GM12878 (cell line): Measurements from ENCODE around the gene CDKN1B. TPM values are rescaled to one million over a fixed set of nuclear protein-coding genes. Genes with fewer than 3 reads are reported as not detected.

Source experiments
- BMI1 ChIP-seq: fragments of 450-650 bp; IDR thresholded peaks from 2 replicates; pipeline ENCODE4 v1.6.1; 2016; ENCODE audit warnings: mild to moderate bottlenecking, moderate library complexity, borderline replicate concordance
- CEBPB ChIP-seq, 2 experiments: fragments of 150-350 bp in 1 of 2; IDR thresholded peaks; 2 replicates each; pipeline ENCODE4 v1.6.1; 2012 to 2014; ENCODE audit warnings: low read depth in 2 of 2, low read length in 2 of 2, borderline replicate concordance in 1 of 2, inconsistent platforms in 1 of 2
- FOS ChIP-seq: IDR thresholded peaks from 3 replicates; pipeline ENCODE4 v1.6.1; 2011; ENCODE audit warnings: borderline replicate concordance; ENCODE audit not compliant: insufficient read length; ENCODE audit errors: extremely low read depth
- HDAC6 ChIP-seq: fragments of 200-600 bp; sonication (generic); IDR thresholded peaks from one replicate; pipeline ENCODE4 v1.8.0; 2017; ENCODE audit warnings: antibody characterized with exemption; ENCODE audit not compliant: unreplicated experiment
- HDGF ChIP-seq: fragments of 450-650 bp; IDR thresholded peaks from 2 replicates; pipeline ENCODE4 v1.6.1; 2016; ENCODE audit warnings: antibody characterized with exemption
- NR2F1 ChIP-seq: fragments of 450-650 bp; conservative IDR thresholded peaks from 2 replicates; pipeline ENCODE4 v1.6.1; 2017; ENCODE audit warnings: mild to moderate bottlenecking
- PAX8 ChIP-seq: fragments of 450-650 bp; IDR thresholded peaks from 2 replicates; pipeline ENCODE4 v1.6.1; 2017; ENCODE audit warnings: mild to moderate bottlenecking, moderate library complexity
- PML ChIP-seq: IDR thresholded peaks from 2 replicates; pipeline ENCODE4 v1.6.1; 2012; ENCODE audit warnings: low read length, inconsistent platforms
- RB1 ChIP-seq: fragments of 450-650 bp; formaldehyde crosslinking; IDR thresholded peaks from 2 replicates; pipeline ENCODE4 v1.6.1; 2017; ENCODE audit warnings: mild to moderate bottlenecking, borderline replicate concordance
- RFX5 ChIP-seq: IDR thresholded peaks from 2 replicates; pipeline ENCODE4 v1.6.1; 2011; ENCODE audit warnings: low read depth, low read length, improper control_type of control experiment
- RUNX3 ChIP-seq: IDR thresholded peaks from 2 replicates; pipeline ENCODE4 v1.6.1; 2012; ENCODE audit warnings: low read length, inconsistent platforms
- STAT1 ChIP-seq: fragments of 450-650 bp; conservative IDR thresholded peaks from 2 replicates; pipeline ENCODE4 v1.6.1; 2014; ENCODE audit warnings: antibody characterized with exemption, mild to moderate bottlenecking
- ZNF274 ChIP-seq: IDR thresholded peaks from one replicate; pipeline ENCODE4 v1.8.0; 2011; ENCODE audit not compliant: insufficient read length, insufficient read depth
- polyA plus RNA-seq, 11 experiments: library from polyadenylated mRNA; depleted of rRNA in 4 of 11; unstranded in 6 of 11; stranded (reverse) in 5 of 11; fragments of >200 nt; fragmentation: Nextera tagmentation in 4 of 11; fragmentation: Illumina TruSeq in 1 of 11; extraction: Ambion mirVana in 4 of 11; extraction: Trizol in 1 of 11; gene quantifications; 1 replicate in 1 of 11; 2 replicates in 10 of 11; pipeline versions ENCODE4 v1.2.1 to v1.2.3, GENCODE V29; 2011 to 2016; ENCODE audit warnings: inconsistent platforms in 2 of 11, missing spikeins in 2 of 11, low read depth in 1 of 11
- total RNA-seq, 4 experiments: library from RNA; depleted of rRNA in 3 of 4; stranded (reverse); fragments of >200 nt in 3 of 4; fragmentation: Illumina TruSeq in 1 of 4; extraction: Trizol in 1 of 4; gene quantifications; 2 replicates each; pipeline versions ENCODE4 v1.2.1 to v1.2.3, GENCODE V29; 2013 to 2021
- TF ChIP-seq, protein P1 (sequence below): fragments of 450-650 bp; IDR thresholded peaks from 2 replicates; pipeline ENCODE4 v1.6.1; 2017; ENCODE audit warnings: mild to moderate bottlenecking, moderate library complexity
- TF ChIP-seq, protein P2 (sequence below): fragments of 450-650 bp; IDR thresholded peaks from 2 replicates; pipeline ENCODE4 v1.6.1; 2018; ENCODE audit warnings: borderline replicate concordance, mild to moderate bottlenecking; ENCODE audit not compliant: partially characterized antibody
- TF ChIP-seq, protein P3 (sequence below): IDR thresholded peaks from 2 replicates; pipeline ENCODE4 v1.6.1; 2012; ENCODE audit warnings: improper control_type of control experiment, low read depth, low read length; ENCODE audit not compliant: insufficient replicate concordance
- TF ChIP-seq, protein P4 (sequence below): fragments of 450-650 bp; IDR thresholded peaks from 2 replicates; pipeline ENCODE4 v1.6.1; 2017; ENCODE audit warnings: low read depth, mild to moderate bottlenecking, moderate library complexity

CDKN1B gene
- total and polyA plus RNA-seq, 10 of the 15 experiments (the other 5 are each of a cell fraction or from before 2014, with no cell fraction given): 4.2 to 39.1 (median 23.1) TPM

DNA sequence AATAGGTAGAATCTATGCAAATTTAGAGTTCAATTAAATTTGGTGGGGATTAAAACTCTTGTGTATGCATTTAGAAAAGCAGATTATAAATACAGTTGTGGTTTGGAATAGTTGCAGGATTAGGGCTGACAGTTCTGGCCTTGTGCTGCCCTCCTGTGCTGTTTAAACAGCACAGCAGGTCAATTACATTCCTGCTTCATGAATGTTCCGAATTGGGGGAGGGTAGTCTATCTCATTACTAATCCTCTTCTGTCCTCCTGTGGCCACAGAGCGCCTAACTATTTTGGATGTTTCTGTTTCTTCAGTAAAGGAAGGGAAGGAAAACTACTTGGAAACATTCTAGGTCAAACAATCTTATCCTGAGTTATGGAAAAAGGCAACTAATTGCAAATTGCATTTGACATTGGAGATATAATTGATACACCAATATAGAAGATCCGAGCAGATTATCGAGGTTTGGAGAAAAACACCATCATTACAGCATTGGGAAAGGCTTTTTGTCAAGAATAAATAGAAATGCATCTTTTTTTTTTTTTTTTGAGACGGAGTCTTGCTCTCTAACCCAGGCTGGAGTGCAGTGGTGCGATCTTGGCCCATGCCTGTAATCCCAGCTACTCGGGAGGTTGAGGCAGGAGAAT is 12.5 kb upstream of the CDKN1B start (continued):
- TF ChIP-seq, protein P1, sequence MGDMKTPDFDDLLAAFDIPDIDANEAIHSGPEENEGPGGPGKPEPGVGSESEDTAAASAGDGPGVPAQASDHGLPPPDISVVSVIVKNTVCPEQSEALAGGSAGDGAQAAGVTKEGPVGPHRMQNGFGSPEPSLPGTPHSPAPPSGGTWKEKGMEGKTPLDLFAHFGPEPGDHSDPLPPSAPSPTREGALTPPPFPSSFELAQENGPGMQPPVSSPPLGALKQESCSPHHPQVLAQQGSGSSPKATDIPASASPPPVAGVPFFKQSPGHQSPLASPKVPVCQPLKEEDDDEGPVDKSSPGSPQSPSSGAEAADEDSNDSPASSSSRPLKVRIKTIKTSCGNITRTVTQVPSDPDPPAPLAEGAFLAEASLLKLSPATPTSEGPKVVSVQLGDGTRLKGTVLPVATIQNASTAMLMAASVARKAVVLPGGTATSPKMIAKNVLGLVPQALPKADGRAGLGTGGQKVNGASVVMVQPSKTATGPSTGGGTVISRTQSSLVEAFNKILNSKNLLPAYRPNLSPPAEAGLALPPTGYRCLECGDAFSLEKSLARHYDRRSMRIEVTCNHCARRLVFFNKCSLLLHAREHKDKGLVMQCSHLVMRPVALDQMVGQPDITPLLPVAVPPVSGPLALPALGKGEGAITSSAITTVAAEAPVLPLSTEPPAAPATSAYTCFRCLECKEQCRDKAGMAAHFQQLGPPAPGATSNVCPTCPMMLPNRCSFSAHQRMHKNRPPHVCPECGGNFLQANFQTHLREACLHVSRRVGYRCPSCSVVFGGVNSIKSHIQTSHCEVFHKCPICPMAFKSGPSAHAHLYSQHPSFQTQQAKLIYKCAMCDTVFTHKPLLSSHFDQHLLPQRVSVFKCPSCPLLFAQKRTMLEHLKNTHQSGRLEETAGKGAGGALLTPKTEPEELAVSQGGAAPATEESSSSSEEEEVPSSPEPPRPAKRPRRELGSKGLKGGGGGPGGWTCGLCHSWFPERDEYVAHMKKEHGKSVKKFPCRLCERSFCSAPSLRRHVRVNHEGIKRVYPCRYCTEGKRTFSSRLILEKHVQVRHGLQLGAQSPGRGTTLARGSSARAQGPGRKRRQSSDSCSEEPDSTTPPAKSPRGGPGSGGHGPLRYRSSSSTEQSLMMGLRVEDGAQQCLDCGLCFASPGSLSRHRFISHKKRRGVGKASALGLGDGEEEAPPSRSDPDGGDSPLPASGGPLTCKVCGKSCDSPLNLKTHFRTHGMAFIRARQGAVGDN: no peak
- TF ChIP-seq PML: no peak
- TF ChIP-seq PAX8: no peak
- TF ChIP-seq, protein P2, sequence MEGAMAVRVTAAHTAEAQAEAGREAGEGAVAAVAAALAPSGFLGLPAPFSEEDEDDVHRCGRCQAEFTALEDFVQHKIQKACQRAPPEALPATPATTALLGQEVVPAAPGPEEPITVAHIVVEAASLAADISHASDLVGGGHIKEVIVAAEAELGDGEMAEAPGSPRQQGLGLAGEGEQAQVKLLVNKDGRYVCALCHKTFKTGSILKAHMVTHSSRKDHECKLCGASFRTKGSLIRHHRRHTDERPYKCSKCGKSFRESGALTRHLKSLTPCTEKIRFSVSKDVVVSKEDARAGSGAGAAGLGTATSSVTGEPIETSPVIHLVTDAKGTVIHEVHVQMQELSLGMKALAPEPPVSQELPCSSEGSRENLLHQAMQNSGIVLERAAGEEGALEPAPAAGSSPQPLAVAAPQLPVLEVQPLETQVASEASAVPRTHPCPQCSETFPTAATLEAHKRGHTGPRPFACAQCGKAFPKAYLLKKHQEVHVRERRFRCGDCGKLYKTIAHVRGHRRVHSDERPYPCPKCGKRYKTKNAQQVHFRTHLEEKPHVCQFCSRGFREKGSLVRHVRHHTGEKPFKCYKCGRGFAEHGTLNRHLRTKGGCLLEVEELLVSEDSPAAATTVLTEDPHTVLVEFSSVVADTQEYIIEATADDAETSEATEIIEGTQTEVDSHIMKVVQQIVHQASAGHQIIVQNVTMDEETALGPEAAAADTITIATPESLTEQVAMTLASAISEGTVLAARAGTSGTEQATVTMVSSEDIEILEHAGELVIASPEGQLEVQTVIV: no peak
- TF ChIP-seq BMI1: no peak
- TF ChIP-seq STAT1: no peak
- TF ChIP-seq ZNF274: no peak
- no peak for TF ChIP-seq RFX5
- no peak for TF ChIP-seq HDGF
- TF ChIP-seq NR2F1: no peak
- no peak for TF ChIP-seq HDAC6
- TF ChIP-seq CEBPB (IDR thresholded peaks at IDR 0.05; ENCODE audit: borderline replicate concordance in 1 of 2, low read depth in 2 of 2, low read length in 2 of 2): no peak
- TF ChIP-seq RUNX3: peak; percentile 71
- TF ChIP-seq, protein P3, sequence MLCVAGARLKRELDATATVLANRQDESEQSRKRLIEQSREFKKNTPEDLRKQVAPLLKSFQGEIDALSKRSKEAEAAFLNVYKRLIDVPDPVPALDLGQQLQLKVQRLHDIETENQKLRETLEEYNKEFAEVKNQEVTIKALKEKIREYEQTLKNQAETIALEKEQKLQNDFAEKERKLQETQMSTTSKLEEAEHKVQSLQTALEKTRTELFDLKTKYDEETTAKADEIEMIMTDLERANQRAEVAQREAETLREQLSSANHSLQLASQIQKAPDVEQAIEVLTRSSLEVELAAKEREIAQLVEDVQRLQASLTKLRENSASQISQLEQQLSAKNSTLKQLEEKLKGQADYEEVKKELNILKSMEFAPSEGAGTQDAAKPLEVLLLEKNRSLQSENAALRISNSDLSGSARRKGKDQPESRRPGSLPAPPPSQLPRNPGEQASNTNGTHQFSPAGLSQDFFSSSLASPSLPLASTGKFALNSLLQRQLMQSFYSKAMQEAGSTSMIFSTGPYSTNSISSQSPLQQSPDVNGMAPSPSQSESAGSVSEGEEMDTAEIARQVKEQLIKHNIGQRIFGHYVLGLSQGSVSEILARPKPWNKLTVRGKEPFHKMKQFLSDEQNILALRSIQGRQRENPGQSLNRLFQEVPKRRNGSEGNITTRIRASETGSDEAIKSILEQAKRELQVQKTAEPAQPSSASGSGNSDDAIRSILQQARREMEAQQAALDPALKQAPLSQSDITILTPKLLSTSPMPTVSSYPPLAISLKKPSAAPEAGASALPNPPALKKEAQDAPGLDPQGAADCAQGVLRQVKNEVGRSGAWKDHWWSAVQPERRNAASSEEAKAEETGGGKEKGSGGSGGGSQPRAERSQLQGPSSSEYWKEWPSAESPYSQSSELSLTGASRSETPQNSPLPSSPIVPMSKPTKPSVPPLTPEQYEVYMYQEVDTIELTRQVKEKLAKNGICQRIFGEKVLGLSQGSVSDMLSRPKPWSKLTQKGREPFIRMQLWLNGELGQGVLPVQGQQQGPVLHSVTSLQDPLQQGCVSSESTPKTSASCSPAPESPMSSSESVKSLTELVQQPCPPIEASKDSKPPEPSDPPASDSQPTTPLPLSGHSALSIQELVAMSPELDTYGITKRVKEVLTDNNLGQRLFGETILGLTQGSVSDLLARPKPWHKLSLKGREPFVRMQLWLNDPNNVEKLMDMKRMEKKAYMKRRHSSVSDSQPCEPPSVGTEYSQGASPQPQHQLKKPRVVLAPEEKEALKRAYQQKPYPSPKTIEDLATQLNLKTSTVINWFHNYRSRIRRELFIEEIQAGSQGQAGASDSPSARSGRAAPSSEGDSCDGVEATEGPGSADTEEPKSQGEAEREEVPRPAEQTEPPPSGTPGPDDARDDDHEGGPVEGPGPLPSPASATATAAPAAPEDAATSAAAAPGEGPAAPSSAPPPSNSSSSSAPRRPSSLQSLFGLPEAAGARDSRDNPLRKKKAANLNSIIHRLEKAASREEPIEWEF: no peak
- 0 out of 2 replicates have a peak, but pooled peaks have one; percentile 43 for TF ChIP-seq RB1
- TF ChIP-seq, protein P4, sequence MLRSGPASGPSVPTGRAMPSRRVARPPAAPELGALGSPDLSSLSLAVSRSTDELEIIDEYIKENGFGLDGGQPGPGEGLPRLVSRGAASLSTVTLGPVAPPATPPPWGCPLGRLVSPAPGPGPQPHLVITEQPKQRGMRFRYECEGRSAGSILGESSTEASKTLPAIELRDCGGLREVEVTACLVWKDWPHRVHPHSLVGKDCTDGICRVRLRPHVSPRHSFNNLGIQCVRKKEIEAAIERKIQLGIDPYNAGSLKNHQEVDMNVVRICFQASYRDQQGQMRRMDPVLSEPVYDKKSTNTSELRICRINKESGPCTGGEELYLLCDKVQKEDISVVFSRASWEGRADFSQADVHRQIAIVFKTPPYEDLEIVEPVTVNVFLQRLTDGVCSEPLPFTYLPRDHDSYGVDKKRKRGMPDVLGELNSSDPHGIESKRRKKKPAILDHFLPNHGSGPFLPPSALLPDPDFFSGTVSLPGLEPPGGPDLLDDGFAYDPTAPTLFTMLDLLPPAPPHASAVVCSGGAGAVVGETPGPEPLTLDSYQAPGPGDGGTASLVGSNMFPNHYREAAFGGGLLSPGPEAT: no peak
- TF ChIP-seq FOS: no peak
